GM18505 (cell line): ENCODE data around the gene PSME2.

Experiments used
- ATAC-seq: cut with Tn5 transposase; IDR thresholded peaks from one replicate; pipeline ENCODE4 v1.9.1; 2021; ENCODE audit not compliant: unreplicated experiment
- POLR2A ChIP-seq: IDR thresholded peaks from 4 replicates; pipeline ENCODE4 v1.6.1; 2011; ENCODE audit warnings: borderline replicate concordance; ENCODE audit not compliant: insufficient read depth, insufficient read length; ENCODE audit errors: extremely low read depth

PSME2 gene

DNA sequence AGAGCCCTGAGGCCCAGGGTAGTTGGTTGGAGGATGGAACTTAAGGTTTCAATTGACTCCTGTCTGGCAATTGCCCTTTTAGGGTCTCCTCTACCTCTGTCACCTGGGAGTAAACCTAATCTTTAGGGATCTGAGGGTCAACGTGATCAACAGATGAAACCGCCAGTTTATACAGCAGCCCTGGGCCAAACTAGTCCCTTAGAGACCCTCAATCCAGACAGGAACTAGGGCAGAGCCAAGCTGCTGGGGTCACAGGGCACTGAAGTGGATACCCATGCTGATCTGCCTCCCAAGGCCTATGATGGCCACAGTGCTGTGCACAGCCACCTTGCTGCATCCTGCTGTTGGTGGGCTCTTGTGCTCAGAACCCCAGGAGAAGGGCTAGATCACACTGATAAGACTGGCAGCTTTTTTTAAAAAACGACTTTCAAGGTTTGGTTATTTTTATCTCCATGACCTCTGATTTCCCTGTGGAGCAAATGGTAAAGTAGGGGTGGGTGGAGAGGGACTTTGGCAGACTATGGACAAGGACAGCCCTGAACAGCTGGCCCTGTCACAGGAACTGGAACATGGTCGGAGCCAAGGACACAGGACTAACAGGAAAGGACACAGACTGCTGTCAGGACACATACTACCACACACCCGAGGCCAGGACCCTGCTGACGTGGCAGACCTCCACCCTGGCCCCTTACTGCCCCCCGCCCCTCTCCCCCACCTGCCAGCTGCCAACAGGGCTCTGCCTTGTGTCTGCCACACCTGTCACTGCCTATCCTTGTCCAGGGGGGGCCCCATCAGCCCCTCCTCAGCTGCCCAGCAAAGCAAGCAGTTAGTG, 15.5 kb downstream of the PSME2 start:
- ATAC-seq = no peak
- TF ChIP-seq POLR2A = no peak

DNA sequence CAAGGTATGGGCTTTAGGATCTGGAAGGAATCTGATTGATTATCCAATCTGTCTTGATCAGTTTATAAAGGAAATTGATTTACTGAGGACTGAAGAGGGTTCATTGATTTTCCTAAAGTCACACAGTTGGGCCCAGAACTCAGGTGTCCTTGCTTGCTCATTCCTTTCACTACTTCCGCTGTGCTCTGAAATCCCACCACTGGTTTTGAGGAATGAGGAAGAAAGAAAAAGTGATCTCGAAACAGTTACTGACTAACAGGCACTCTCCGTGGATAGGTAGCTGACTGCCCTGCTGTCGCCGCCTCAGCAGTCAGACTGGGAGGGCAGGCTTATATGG, 16.1 kb downstream of the PSME2 start, which contains the start of gene FITM1:
Gene FITM1 (plus strand): TSS at position 280 of the 337 bp plus-strand sequence. CDS start 905 bp downstream, outside the sequence.
- no peak for TF ChIP-seq POLR2A
- no peak for ATAC-seq

DNA sequence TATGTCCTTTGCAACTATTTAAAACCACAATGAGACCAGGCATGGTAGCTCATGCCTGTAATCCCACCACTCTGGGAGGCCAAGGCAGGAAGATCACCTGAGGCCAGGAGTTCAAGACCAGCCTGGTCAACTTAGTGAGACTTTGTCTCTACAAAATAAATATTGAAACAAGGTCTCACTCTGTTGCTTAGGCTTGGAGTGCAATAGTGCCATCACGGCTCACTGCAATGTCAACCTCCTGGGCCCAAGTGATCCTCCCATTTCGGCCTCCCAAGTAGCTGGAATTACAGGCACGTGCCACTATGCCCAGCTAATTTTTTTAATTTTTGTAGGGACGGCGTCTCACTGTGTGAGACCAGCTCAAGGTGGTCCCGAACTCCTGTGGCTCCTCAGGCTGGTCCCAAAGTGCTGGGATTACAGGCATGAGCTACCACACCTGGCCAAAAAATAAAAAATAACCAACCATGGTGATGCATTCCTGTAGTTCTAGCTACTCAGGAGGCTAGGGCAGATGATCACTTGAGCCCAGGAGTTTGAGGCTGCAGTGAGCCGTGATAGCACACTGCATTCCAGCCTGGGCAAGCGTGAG, 16.9 kb downstream of the PSME2 start:
- TF ChIP-seq POLR2A = no peak
- ATAC-seq = no peak

DNA sequence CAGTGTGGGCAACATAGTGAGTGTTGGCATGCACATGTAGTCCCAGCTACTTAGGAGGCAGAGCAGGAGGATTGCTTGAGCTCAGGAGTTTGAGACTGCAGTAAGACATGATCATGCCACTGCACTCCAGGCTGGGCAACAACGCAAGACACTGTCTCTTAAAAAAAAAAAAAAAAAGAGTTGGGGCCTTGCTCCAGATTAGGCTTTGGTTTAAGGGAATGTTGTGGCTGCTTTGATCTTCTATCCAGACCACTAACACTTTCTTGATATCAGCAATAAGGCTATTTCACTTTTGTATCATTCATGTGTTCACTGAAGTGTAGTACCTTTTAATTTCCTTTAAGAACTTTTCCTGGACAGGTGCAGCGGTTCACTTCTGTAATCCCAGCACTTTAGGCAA, 18.7 kb downstream of the PSME2 start:
- no peak for TF ChIP-seq POLR2A
- no peak for ATAC-seq

DNA sequence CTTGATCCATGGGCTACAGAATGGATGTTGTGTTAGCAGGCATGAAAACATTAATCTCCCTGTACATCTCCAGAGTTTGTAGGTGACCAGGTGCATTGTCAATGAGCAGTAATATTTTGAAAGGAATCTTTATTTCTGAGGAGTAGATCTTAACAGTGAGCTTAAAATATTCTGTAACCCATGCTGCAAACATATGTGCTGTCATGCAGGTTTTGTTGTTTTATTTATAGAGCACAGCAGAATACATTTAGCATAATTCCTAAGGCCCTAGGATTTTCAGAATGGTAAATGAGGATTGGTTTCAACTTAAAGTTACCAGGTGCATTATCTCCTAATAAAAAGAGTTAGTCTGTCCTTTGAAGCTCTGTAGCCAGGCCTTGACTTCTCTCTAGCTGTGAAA, 19.5 kb downstream of the PSME2 start:
- no peak for TF ChIP-seq POLR2A
- ATAC-seq = no peak

DNA sequence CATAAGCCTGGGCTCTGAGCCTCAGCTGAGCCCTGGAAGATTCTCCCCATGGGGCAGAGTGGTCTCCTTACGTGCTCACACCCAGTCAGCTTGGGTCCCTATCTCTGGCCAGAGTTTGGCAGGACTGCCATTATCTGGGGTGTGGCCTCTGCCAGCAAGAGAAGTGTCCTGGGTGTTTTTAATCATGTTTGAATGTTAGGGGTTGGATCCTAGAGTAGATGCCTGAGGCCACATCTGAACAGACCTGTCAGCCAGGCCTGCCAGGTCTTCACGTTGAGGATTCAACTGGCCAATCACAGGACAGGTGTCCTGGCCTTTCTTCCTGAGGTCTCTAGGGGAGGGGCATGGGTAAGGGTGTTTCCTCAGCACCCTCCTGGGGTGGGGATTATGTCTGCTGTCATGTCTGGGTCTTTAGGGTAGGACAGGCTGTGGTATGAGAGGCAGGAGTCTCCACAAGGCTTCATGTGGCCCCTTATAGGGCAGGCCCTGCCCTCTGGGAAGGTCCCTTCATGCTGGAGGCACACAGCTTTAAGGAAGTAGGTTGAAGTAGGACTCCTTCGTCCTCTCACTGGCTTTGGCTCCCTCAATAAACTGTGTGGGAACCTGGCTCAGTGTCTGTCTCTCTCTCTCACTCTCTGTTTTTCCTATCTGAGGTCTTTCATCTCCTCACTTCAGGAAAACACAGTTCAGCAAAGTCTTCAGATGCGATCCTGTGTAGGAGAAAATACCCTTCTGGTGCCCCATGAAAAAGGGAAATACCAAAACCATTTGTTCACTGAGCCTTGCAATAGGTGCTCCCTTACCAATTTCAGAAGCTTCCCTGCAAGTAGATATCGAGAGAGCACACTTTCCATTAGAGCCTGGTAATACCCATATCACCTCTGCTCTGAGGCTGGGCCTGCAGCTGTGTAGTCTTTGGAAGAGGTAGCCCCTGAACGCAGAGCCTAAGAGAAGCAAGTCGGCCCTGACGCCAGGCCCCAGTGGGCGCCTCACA, 22.7 kb downstream of the PSME2 start:
- peak; percentile 40 for TF ChIP-seq POLR2A
- no peak for ATAC-seq

DNA sequence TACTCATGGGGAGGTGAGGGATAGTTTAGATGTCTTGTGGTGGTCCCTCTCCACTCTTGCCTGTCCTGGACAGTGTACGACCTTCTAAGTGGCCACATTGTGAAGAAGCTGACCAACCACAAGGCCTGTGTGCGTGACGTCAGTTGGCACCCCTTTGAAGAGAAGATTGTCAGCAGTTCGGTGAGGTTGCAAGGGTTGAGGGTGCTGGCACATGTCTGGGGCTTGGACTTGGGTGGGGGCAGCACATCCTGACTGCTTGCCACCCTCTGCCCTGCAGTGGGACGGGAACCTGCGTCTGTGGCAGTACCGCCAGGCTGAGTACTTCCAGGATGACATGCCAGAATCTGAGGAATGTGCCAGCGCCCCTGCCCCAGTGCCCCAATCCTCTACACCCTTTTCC, 23.5 kb downstream of the PSME2 start:
- no peak for ATAC-seq
- no peak for TF ChIP-seq POLR2A

DNA sequence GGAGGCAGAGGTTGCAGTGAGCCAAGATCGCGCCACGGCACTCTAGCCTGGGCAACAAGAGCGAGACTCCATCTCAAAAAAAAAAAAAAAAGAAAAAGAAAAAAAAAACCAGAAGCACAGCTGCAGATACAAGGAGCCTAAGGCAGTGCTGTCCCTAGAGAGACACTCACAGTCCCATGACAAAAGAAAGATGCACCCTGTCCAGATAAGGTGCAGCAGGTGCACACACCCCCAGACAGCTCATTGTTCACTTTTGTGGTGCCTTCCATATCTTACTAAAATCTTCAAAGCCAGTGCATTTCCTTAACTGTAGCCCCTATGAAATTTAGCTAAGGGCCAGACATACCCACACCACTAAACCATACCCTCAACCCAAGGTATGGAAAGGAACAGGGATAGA, 24.0 kb downstream of the PSME2 start:
- no peak for ATAC-seq
- no peak for TF ChIP-seq POLR2A

DNA sequence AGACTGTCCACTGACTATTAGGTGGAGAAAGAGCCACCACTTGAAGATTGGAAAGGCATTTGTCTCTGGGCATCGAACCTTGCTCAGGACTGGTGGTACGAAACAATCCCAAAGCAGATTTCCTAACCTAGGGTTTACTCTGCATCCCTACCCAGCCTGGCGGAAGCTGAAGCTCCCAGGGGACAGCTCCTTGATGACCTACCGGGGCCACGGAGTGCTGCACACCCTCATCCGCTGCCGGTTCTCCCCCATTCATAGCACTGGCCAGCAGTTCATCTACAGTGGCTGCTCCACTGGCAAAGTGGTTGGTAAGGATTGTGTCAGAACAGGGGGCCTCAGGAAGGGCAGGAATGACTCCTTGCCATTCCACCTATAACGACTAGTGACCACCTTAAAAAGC, 25.2 kb downstream of the PSME2 start:
- no peak for ATAC-seq
- no peak for TF ChIP-seq POLR2A

DNA sequence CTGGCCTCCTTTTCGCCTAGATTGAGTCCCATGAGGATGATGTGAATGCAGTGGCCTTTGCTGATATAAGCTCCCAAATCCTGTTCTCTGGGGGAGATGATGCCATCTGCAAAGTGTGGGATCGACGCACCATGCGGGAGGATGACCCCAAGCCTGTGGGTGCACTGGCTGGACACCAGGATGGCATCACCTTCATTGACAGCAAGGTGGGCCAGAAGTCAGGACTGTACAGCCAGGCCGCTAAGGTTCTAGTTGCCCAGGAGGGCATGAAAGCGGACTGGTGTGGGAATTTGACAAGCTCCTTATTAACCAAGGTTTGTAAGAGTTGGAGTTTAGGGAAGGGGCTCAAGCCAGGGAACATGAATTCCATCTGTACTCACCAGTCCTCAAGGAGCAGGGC, 26.7 kb downstream of the PSME2 start:
- ATAC-seq = no peak
- no peak for TF ChIP-seq POLR2A

DNA sequence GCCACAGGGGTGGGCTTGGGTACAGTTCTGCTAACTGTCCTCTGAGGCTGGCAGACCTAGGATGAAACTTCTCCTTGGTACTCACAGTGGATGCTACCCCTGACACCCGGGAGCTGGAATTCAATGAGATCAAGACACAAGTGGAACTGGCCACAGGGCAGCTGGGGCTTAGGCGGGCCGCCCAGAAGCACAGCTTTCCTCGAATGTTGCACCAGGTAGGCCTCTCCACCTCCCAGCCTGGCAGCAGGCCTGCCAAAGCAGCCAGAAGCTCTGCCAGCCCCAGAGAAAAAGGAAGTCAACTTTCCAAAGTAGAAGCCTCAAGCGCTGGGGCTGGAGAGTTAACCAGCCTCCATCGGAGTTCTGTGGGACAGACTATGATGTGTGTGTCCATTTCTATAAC, 29.2 kb downstream of the PSME2 start:
- no peak for TF ChIP-seq POLR2A
- ATAC-seq = no peak

DNA sequence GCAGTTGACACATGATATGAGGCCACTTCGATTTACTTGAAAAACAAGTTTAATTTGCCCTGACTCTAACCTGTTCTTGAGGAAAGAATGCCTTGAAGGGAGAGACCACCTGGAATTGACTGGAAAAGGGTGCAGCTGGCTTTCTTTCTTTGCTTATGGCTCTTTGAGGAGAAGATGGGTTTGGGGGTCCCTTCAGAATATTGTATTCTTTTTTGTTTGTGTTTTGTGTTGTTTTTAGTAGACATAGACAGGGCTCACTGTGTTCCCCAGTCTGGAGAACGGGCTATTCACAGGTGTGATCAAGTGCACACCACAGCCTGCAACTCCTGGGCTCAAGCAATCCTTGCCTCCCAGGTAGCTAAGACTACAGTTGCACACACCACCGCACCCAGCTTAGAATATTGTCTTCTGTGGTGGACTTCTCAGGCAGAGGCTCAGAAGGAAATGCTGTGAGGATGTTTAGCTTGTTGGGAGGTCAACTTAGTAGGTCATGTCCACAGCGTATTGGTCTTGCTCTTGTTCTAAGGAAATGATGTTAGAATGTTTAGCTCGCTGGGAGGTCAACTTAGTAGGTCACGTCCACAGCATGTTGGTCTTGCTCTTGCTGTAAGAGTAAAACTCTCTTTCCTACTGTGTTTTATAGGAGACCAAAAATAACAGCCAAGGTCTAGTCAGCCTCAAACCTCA, 30.1 kb downstream of the PSME2 start:
- ATAC-seq = no peak
- TF ChIP-seq POLR2A = no peak
